GM18873 (cell line): Measurements from ENCODE around the gene INTS1.

Source experiments
- ATAC-seq: cut with Tn5 transposase; IDR thresholded peaks from one replicate; pipeline ENCODE4 v1.9.1; 2021; ENCODE audit warnings: mild to moderate bottlenecking, moderate library complexity, moderate number of reproducible peaks; ENCODE audit not compliant: unreplicated experiment, low FRiP score

The INTS1 gene

GRCh38 chr7:1422512-1423263 is 81.5 kb downstream of the INTS1 start:
- no peak for ATAC-seq

GRCh38 chr7:1421946-1422345 is 82.2 kb downstream of the INTS1 start:
- no peak for ATAC-seq

- ATAC-seq: no peak
These were observed 83.0 kb downstream of the INTS1 start for GRCh38 chr7:1421020-1421790.
